HG03354 (cell line): ENCODE data around the gene GMDS.

ENCODE experiments used
- ATAC-seq: cut with Tn5 transposase; IDR thresholded peaks from one replicate; pipeline ENCODE4 v1.9.1; 2021; ENCODE audit warnings: mild to moderate bottlenecking; ENCODE audit not compliant: unreplicated experiment, poor library complexity, severe bottlenecking

Gene GMDS

GRCh38 chr6:1930356-1930755 is 315.0 kb downstream of the GMDS start:
- no peak for ATAC-seq

GRCh38 chr6:1929931-1930330 is 315.5 kb downstream of the GMDS start:
- no peak for ATAC-seq

- ATAC-seq: no peak
Observed at GRCh38 chr6:1925743-1926430, 319.5 kb downstream of the GMDS start.

GRCh38 chr6:1923449-1923848 is 322.0 kb downstream of the GMDS start:
- no peak for ATAC-seq

- ATAC-seq: no peak
Observed at GRCh38 chr6:1917626-1918371, 327.6 kb downstream of the GMDS start.

GRCh38 chr6:1916334-1917070 is 328.9 kb downstream of the GMDS start:
- ATAC-seq: no peak

- ATAC-seq: no peak
Observed at GRCh38 chr6:1915226-1915625, 330.2 kb downstream of the GMDS start.

GRCh38 chr6:1913577-1913976 is 331.8 kb downstream of the GMDS start:
- no peak for ATAC-seq

GRCh38 chr6:1912731-1913130 is 332.7 kb downstream of the GMDS start:
- no peak for ATAC-seq

GRCh38 chr6:1911474-1911873 is 333.9 kb downstream of the GMDS start:
- no peak for ATAC-seq

GRCh38 chr6:1910621-1911407 is 334.6 kb downstream of the GMDS start:
- ATAC-seq: no peak

GRCh38 chr6:1908784-1909183 is 336.6 kb downstream of the GMDS start:
- ATAC-seq: no peak

- ATAC-seq: no peak
Observed at GRCh38 chr6:1906609-1907008, 338.8 kb downstream of the GMDS start.

GRCh38 chr6:1906014-1906413 is 339.4 kb downstream of the GMDS start:
- ATAC-seq: no peak

GRCh38 chr6:1904898-1905297 is 340.5 kb downstream of the GMDS start:
- no peak for ATAC-seq

- no peak for ATAC-seq
Observed at GRCh38 chr6:1904466-1904799, 341.0 kb downstream of the GMDS start.

- ATAC-seq: no peak
Observed at GRCh38 chr6:1903780-1904465, 341.5 kb downstream of the GMDS start.

GRCh38 chr6:1901556-1901955 is 343.8 kb downstream of the GMDS start:
- no peak for ATAC-seq

- ATAC-seq: no peak
Observed at GRCh38 chr6:1896897-1897296, 348.5 kb downstream of the GMDS start.

- ATAC-seq: no peak
Observed at GRCh38 chr6:1895721-1896120, 349.7 kb downstream of the GMDS start.
